NCI-H1694 treated with DMSO at 0.1 percent for 48 hours (cell line): ENCODE results near the gene ABLIM3.

Experiments
- DNase-seq: peaks from one replicate; lab custom pipeline; 2025; lab: John Stamatoyannopoulos, UW

The ABLIM3 gene

DNA sequence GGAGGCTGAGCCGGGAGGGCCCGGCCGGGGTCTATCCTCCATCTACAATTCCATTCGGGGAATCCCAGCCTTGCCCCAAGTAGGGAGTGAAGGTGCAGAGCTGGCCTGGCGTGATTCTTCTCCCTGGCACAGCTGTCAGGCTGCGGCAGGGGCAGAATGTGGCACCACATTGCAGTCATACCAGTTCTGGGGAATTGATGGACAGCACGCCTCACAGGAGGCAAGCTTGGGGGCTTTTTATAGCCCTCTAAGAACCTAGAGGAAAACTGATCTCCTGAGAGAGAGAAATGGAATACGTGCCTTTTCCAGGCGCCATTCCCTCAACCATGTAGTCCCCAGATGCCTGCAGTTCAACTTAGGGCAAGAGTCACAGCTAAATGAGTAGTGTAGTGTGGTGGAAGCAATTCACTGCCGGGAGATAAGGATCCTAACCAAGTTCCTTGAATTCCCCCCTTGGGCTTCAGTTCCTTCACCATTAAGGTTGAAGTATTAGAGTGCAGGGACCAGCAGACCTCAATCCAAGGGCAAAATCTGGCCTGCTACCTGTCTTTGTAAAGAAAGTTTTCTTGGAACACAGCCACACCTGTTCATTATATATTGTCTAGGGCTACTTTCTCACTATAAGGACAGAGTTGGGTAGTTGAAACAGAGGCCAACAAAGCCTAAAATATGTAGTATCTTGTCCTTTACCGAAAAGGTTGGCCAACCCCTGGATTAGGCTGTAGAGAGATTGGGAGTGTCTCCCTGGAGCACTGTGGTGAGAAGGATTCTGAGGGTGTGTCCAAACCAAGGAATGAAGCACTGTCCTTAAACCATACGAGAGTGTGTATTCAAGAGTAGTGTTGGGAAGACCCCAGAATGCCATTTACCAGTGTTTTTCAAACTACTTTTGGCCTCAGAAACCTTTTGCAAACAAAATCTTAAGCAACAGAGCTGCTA, 141.0 kb downstream of the ABLIM3 start:
- no peak for DNase-seq

DNA sequence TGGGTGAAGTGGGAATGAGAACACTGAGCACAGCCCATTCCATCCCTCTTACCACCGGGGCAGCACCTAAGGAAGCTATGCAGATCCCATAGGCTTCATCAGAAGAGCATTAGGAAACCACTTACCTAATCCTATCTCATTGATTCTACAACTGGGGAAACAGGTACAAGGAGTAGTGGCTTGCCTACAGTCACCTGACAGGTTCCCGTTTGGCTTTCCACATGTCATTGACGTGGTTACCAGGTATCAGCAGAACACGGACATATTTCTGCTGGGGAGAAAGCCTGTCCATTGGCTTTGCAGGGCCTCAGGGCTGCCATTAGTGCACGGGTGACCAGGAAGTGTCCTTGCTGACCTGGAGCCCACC, 141.7 kb downstream of the ABLIM3 start:
- no peak for DNase-seq

DNA sequence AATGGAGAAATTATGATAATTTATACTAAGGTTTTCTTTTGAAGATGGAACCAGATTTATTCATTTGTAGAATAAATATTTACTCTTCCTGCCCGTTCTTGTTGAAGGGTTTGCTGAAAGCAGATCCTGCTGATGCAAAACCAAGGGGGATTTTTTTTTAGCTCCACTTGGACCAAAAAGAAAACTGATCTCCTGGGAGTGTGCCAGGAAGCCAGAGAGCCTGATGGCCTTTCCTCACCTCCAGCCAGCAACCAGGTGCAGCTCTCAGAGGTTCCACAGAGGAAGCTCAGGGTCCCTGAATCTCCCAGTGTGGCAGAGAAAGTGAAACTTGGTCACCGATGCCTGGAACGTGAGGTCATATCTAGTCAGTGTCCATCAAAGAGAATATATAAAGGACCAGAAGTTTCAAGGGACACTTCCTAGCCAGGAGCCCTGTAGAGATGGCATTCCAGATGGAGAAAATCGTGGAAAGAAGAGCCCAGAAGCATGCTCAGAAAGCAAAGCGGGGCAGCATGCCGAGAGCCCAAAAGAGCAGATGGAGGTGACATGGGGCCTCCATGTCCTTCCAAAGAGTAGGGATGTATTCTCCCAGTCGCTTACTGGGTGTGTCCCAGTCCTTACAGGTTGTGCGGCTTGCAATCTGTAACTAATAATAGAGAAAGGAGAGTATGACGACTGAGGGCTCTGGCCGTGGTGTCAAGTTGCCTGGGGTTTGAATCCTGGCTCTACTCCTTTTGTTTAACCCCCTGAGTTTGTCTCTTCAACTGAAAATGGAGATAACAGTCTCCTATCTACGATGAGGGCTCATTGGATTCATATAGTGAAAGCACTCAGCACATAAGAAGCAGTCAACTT, 142.6 kb downstream of the ABLIM3 start:
- no peak for DNase-seq

- DNase-seq, result no peak
These were observed 143.2 kb downstream of the ABLIM3 start for GRCh38 chr5:149284501-149284900.

DNA sequence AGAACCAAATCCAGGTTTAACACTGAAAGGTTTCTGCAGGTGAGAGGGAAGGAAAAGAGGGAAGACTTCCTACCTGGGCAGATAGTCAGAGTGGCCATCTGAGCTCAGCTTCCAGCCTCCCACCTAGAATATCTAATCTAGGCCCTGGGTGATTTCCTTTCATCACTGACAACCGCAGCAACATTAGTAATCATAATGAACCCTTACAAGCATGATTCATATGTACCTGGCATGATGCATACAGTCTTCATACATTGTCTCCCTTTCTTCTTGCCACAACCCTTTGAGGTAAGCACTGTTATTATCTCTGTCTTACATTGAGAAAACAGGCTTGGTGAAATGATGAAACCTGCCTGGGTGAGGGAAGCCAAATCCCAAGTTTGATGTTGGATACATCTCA, 143.9 kb downstream of the ABLIM3 start:
- DNase-seq, result no peak

- no peak for DNase-seq
These were observed 147.1 kb downstream of the ABLIM3 start for GRCh38 chr5:149288436-149288835.

DNA sequence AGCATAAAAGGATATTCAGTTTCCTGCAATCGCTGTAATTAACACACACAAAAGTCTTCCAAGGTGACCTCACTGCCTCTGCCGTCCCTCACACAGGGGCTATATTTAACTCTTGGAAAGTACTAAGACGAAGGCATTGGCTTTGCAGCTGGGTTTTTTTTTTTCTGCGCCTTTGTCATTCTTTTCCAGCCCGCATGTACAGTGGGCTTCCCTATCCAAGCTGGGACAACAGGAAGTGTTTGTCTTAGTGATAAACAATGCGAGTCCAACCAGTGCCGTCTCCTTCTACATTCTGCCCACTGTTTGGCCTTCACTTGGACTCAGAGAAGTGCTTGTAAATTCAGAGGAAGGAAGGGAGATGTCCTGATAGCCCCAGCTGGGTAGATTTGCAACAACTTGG, 148.0 kb downstream of the ABLIM3 start:
- no peak for DNase-seq

- DNase-seq, result no peak
These were observed 153.9 kb downstream of the ABLIM3 start for GRCh38 chr5:149294872-149295829.

DNA sequence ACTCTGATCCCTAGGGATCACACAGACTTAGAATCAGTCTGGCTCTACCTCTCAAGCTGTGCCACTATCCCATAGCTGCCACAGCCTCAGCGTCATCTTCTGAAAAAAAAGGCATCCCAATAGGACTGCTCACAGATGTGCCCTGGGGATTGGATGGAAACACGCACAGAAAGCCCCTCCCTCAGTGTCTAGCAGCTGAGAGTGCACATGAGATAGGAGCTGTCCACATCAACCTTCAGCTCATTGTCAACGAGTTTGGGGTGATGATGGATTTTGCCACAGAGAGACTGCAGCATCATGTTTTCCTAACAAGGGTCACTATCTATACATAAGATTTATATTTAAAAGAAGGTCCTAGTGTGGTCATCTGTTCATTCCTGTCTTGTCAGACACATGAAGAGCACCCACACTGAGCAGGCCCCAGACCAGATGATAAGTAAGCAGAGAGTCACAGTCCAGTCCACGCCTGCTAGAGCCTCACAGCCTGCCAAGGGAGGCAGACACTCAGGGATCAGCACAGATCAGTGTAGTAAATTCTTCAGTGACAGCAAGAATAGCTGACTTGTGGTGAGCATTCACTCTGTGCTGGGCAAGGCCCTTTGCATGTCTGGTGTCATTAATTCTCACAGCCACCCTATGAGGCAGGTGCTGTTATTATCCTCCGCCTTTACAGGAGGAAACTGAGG, 156.2 kb downstream of the ABLIM3 start:
- DNase-seq, result no peak

DNA sequence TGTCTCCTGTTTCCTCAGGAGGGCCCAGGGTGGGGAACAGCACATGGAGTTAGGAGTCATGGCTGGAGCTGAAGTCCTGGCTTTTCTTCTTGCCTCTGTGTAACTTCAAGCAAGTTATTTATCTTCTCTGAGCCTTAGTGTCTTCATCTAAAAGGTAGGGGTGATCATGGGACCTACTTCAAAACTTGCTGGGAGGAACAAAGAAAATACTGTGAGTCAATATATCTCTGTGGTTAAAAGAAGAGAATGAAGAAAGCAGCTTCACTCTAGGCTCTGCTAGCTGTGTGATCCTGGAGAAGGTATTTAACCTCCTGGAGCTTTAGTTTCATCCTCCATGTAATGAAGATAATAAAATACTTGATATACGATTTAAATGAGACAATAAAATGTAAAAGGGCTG, 156.9 kb downstream of the ABLIM3 start:
- DNase-seq, result no peak

DNA sequence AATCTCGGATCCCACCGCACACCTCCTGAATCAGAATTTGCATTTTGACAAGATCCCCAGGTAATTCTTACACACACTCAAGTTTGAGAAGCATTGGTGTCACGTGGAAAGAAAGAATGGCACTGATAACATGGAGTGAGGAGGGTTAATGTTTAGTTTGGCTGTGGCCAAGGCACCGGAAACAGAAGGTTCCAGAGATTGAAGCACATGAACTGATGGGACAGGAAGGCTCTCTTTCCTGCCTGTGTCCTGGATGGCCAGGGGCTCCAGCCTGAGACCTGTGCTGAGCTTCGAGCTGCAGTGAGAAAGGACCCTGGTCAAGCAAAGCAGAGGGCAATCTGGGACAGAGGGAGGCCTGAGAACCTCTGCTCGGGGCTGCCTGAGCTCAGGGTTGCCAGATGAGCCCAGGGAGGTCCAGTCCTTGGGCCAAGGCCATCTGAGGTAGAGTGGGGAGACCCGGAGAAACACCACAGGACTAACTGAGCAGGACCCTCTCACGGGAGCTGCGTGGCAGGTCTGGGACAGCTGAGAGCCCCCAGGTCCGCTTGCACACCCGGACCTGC, 157.6 kb downstream of the ABLIM3 start:
- DNase-seq, result no peak

GRCh38 chr5:149299451-149300054, 158.3 kb downstream of the ABLIM3 start:
- no peak for DNase-seq

DNA sequence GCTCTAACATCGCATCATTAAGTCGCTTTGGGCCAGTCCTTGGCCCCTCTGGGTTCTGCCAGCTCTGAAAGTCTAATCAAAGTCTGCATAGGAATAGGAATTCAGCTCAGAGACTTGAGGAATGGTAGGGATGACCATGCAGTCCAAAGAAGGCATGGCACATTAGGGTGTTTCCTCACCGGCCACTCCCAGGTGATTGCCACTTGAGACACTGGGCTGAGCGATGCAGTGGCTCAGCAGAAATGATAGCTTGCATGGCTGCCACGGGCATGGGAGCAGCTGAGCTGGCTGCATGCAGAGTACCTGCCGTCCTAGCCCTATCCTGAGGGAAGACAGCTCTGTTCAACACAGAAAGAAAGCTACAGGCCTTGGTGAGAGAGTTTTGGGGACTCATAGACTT, 159.1 kb downstream of the ABLIM3 start:
- DNase-seq, result no peak

GRCh38 chr5:149301049-149301743, 159.9 kb downstream of the ABLIM3 start:
- no peak for DNase-seq

DNA sequence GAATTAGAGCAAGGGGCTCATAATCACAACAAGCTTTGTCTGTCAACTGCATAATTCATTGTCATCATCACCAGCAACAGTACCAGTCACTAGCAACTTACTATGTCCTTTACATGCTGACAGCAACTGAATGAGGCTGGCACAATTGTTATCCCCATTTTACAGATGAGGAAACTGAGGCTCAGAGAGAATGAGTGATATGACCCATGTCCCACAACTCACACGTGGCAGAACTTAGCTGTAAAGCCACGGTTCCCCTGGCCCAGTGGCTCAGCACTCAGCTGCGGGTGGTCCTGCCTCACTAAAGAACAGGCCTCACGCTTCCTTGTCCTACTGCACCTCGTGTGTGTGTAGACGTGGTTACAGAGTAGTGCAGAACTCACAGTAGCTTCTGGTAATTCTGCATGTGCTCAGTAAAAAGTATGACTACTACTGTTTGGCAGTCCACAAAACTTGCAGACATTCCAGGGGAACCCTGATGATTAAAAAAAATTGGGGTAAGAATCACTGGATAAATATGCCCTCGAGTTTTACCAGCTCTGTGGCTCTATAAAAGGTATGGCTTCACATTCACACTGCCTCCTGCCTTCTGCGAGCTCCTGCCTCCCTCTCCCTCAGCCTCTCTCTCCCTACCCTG, 160.6 kb downstream of the ABLIM3 start:
- no peak for DNase-seq

DNA sequence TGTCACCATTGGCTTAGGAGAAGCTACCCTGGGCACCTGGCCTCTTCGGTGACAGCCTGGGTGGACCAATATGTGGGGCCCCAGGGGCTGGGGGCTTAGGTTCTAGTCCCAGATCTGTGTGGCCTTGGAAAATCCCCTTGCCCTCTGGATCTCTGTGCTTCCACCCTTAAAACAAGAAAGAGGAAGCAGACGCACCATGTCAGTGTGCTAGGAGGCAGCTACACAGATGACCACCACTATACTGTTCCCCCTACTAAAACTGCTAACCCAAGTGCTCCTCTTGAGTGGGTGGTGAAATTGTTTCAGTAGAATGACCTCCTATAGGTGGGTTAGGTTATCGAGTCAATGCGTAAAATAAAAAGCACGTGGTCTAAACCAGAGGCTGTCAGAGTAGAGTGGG, 161.3 kb downstream of the ABLIM3 start:
- no peak for DNase-seq

DNA sequence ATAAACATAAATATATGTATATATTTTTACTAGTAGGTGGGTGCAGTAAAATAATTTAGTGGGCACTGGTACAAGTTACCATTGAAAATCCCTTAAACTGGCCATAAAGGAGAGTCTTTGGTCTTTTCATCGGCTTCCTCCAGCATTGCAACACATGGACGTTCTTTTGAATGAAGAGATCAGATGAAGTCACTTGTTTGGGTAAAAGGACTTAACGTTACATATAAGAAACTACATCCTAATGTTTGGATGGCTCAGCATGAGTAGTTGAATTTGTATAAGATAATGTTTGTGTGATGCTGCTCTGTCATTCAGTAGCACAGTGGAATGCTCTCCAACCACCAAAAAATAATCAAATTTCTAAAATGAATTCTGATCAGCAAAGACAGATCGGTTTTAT, 161.9 kb downstream of the ABLIM3 start:
- DNase-seq, result no peak

GRCh38 chr5:149304195-149305078, 163.1 kb downstream of the ABLIM3 start:
- DNase-seq, result no peak
